HG02798 (cell line): ENCODE data around the gene CNN1.
"Not testable (repeated sequence)": the region's sequence is repeated elsewhere in the genome, so short reads cannot be mapped to it uniquely, and the experiment has no call there.

Source experiments
- ATAC-seq: cut with Tn5 transposase; IDR thresholded peaks from one replicate; pipeline ENCODE4 v1.9.1; 2021; ENCODE audit warnings: mild to moderate bottlenecking; ENCODE audit not compliant: unreplicated experiment, poor library complexity

Gene CNN1

DNA sequence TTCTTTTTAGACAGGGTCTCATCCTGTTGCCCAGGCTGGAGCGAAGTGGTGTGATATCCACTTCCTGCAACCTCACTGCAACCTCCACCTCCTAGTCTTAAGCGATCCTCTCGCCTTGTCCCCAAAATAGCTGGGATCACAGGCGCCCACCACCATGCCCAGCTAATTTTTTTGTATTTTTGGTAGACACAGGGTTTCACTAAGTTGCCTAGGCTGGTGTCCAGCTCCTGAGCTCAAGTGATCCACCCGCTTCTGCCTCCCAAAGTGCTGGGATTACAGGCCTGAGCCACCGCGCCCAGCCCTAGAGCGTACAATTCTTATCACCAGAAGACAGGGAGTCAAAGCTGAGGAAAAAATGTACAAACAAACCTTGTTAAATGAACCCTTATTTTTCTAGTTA, 24.9 kb downstream of the CNN1 start:
- ATAC-seq = no peak

DNA sequence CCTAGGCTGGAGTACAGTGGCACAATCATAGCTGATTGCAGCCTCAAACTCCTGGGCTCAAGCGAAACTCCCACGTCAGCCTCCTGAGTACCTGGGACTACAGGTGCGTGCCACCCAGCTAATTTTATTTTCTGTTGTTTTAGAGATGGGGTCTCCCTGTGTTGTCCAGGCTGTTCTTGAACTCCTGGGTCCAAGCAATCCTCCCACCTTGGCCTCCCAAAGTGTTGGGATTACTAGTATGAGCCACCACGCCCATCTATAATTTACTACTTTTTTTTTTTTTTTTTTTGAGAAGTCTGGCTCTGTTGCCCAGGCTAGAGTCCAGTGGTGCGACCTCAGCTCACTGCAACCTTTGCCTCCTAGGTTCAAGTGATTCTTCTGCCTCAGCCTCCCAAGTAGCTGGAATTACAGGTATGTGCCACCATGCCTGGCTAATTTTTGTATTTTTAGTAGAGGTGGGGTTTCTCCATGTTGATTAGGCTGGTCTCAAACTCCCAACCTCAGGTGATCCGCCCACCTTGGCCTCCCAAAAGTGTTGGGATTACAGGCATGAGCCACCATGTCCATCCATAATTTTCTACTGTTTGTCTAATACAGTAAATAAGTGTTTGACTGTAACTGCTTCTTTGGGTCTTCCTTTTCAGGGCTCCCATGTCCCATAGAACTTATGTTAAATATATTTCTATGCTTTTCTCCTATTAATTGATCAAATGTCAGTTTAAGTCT, 25.6 kb downstream of the CNN1 start:
- not testable (repeated sequence) for ATAC-seq

DNA sequence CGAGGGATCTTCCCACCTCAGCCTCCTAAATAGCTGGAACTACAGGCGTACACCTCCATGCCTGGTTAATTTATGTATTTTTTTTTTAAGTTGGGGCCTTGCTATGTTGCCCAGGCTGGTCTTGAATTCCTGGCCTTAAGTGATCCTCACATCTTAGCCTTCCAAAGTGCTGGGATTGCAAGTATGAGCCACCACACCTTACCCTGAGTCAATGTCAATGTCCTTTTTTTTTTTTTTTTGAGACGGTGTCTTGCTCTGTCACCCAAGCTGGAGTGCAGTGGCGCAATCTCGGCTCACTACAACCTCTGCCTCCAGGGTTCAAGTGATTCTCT, 27.0 kb downstream of the CNN1 start:
- not testable (repeated sequence) for ATAC-seq

DNA sequence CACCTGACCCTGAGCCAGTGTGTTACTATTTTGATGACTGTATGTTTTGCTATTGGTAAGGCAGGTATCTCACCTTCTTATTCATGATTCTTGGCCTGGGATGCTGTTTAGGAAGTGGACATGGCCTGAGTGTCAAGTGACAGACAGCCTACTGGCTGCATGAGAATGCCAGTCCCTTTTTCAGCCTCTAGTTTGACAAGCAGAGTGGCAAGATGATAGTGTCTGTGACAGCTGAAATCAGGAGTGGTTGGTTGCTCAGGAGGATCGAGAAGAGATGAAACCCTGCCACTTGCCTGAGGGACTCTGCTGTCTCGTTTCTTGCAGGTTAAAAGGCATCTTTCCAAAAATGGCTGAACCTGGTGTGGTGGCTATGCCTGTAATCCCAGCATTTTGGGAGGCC, 27.5 kb downstream of the CNN1 start:
- no peak for ATAC-seq

DNA sequence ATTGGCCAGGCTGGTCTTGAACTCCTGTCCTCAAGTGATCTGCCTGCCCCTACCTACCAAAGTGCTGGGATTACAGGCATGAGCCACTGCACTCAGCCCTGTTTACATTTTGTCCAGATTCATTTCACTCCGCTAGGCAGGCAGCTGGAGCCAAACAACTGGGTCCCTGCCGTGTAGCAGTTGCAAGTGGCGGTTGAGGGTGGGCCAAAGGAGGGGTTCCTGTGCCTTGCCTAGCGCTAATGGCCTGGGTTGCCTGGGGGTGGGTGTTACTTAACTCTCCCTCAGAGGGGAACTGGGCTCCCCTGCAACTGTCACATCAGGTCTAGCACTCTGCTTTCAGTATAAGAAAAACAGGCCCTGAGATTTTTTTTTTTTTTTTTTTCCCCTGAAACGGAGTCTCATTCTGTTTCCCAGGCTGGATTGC, 31.4 kb downstream of the CNN1 start:
- ATAC-seq = no peak

DNA sequence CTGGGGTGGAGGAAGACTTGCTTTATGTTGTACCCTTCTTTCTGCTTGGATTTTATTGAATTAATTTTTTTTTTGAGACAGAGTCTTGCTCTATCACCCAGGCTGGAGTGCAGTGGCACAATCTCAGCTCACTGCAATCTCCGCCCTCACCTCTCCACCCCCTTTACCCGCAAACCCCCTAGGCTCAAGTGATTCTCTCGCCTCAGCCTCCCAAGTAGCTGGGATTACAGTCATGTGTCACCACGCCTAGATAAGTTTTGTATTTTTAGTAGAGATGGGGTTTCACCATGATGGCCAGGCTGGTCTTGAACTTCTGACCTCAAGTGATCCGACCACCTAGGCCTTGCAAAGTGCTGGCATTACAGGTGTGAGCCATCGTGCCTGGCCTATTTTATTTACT, 34.7 kb downstream of the CNN1 start:
- not testable (repeated sequence) for ATAC-seq

DNA sequence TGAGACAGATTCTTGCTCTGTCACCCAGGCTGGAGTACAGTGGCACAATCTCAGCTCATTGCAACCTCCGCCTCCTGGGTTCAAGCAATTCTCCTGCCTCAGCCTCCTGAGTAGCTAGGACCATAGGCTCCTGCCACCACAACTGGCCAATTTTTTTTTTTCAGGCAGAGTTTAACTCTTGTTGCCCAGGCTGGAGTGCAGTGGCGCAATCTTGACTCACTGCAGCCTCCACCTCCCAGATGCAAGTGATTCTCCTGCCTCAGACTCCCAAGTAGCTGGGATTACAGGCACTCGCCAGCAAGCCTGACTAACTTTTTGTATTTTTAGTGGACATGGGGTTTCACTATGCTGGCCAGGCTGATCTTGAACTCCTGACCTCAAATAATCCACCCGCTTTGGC, 35.1 kb downstream of the CNN1 start:
- ATAC-seq = not testable (repeated sequence)

DNA sequence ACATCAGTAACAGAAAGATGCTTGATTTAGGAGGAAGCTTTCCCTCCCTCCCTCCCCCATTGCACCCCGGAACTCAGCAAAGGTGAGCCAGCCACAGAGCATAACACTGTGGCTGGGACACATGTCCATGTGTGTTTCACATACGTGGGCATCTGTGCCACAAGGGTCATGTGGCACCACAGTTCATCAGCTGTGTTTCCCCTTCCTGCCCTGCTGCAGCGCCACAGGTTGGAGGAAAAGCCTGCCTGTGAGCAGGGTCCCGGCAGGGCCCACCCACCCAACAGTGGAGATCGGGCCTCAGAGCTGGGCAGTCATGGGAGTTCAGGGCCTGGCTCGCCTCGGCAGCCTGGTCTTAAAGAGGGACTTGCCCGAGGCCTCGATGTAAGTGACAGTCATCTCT, 36.0 kb downstream of the CNN1 start:
- ATAC-seq = no peak

DNA sequence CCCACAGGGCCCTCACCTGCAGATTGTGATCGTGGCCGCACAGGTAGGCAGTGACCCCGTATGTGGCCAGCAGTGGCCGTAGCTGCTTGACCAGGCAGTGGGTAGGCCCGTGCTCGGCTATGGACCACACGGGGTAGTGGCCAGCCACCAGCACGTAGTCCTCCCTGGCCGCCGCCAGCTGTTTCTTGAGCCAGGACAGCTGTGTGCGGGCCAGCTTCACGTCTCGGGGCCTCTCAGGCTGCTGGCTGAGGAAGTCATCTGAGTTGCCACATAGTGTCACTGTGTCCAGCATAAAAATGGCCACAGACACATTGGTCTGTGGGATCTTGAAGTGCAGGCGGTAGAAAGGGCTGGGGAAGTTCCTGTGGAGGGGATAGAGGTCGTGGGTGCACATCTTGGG, 37.6 kb downstream of the CNN1 start:
- no peak for ATAC-seq

DNA sequence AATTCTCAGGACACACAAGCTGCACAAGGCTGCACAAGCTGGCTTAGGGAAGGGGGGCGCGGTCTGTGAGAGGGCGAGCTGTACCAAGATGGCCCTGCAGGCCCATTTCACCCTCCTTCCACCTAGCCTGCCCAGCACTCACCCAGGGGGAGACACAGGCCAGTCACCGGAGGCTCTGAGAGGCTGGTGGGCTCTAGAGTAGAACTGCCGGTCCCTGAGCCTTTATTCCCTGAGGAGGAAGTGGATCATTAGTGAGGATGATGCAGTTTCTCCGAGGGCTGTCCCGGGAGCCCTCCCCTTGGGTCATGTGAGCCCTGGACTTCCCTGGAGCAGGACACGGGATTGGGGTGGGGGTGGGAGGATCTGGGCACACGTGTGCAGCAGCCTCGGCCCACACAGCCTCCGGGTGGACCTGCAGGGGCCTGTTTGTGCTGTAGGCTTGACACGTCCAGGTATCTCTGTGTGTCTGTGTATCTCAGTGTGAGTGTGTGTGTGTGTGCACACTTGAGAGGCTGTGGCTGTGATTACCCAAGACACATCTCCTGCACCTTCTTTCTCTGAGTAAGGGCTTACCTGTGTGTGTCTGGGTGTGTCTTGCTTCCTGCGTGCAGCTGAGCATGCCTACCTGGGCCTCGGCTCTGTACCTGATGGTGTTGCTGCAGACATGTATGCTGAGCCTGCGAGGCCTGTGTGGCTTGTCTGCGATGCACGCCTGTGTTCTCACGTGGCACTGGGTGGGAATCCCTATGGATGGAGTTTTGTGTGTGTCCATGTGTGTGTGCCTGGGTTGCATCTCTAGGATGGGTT, 39.0 kb downstream of the CNN1 start, which contains the start of gene ACP5:
Gene ACP5, minus strand, starts transcription at position 195 of the 807 bp plus-strand sequence. CDS start 328 bp downstream, outside the sequence.
- no peak for ATAC-seq

DNA sequence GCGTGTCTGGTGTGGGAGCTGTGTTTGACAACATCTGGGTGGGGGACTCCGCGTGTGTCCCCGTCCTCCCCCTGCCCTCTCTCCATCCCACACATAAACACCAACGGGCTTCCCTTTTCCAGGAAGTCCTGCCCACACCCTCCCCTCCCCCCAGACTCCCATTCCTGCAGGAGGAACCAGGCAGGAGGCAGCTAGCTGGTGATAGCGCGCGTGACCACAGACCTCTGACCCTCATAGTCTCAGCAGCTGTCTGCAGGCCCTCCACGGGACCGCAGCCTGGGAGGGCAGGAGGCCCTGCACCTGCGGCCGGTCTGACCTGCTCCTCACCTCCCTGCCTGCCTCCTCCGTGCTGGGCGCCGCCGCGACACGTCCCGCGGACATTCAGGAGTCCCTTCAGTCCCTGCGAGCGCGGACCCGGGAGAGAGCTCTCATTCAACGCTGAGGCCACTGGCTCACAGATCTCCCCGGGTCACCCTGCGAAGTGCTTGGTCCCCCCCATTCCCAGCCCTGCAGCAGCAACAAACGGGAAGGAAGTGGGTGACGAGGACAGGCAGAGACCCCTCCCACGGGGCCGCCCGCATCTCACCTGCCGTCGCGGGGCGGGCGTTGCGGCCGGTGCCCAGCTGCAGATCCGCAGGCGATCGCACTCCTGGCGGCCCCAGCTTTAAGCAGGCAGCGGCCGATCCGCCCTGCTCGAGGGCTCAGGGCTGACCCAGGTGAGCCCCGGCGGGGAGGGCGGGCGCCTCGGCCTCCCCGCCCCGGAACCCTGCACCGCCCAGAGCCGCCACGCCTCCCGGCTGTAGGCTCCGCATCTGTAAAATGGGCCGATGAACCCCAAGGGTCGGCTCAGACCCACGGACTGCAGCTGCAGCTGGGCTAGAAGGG, 39.8 kb downstream of the CNN1 start:
- ATAC-seq = no peak

DNA sequence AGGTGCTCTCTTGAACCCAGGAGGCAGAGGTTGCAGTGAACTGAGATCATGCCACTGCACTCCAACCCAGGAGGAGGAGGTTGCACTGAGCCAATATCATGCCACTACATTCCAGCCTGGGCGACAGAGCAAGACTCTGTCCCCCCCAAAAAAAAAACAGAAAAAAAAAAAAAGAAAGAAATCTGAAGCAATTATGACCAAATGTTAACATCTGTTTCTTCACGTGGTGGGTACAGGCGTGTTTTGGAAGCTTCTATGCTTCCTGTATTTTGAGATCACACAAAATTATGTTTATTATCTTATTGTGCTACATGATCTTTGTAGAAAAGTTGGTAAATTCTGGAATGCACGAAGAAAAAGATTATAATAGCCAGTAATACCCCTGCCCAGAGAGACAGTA, 41.5 kb downstream of the CNN1 start:
- no peak for ATAC-seq

DNA sequence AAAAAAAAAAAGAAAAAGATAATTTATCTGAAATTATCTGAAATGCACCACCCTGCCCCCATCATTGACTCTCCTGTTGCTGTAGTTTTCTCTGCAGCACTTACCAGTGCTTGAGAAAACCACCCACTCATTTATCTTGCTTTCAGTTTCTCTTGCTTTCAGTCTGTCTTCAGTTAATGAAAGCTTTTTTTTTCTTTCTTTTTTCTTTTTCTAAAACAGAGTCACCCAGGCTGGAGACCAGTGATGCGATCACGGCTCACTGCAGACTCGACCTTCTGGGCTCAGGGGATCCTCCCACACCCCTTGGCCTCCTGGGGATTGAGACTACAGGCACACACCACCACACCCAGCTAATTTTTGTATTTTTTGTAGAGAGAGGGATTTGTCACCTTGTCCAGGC, 43.1 kb downstream of the CNN1 start:
- ATAC-seq = peak; percentile 78

DNA sequence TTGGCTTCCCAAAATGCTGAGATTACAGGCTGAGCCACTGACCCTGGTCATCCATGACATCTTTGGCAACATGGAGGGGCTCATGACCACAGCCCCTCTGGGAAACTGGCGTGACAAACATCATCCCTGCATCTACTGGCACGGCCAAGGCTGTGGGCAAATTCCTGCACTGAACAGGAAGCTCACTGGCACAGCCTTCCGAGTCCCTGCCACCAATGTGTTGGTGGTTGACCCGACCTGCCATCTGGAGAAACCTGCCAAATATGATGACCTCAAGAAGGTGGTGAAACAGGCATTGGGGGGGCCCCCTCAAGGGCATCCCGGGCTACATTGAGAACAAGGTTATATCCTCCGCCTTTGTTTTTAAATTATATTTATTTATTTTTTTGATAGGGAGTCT, 47.7 kb downstream of the CNN1 start:
- ATAC-seq = no peak

DNA sequence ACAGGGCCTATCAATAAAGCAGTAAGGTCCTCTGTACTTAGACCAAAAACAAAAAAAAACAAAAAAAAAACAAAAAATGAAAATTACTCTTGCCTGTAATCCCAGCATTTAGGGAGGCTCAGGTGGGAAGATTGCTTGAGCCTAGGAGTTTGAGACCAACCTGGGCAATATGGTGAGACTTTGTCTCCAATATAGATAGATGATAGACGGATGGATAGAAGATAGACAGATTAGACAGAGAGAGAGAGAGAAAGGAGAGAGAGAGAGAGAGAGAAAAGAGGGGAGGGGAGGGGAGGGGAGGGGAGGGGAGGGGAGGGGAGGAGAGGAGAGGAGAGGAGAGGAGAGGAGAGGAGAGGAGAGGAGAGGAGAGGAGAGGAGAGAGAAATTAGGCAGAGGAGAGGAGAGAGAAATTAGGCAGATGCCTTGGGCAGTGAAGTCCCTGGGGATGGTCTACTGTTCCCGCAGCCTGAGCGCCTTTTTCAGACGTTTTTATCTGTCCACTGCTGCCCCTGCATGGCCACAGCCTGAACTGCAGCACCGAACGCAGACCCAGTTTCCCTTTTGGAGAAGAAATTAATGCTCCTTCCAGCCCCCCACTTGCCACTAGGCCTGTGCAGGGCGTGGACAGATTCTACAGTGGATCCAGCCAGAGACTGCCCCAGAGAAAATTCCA, 48.8 kb downstream of the CNN1 start:
- no peak for ATAC-seq

DNA sequence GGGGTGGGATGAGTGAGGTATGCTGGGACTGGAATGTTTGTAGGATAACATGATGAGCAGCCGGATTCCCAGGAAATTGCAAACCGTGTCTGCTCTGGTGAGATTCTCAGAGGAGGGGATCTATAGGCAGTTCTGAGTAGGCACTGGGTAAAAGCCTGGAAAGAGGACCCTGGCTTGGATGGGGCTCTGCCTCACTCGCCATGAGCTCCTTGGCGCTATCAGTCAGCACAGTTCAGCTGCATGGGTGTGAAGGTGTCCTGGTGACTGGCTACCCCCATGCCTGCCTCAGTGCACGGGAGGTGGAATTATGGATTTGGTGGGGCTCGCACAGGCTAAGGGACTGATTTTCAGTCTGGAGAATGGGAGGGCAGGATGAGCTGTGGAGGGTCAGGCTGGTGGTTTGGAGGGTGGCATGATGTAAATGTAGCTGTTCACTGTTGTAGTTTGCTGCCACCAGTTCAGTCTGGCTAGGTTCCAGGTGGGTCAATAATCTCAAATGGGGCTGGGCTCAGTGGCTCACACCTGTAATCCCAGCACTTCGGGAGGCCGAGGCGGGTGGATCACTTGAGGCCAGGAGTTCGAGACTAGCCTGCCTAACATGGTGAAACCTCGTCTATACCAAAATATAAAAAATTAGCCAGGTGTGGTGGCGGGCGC, 49.5 kb downstream of the CNN1 start:
- no peak for ATAC-seq

DNA sequence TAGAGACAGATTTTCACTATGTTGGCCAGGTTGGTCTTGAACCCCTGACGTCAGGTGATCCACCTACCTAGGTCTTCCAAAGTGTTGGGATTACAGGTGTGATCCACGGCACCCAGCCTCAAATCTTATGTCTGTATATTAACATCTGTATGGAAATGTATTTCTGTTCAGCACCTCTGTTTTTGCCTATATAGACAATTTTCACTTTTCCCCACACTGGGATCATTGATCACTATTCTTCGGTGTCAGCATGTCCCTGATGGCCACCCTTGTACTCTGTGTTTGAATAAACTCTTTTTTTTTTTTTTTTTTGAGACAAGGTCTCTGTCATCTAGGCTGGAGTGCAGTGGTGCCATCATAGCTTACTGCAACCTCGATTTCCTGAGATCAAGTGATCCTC, 55.4 kb downstream of the CNN1 start:
- no peak for ATAC-seq

DNA sequence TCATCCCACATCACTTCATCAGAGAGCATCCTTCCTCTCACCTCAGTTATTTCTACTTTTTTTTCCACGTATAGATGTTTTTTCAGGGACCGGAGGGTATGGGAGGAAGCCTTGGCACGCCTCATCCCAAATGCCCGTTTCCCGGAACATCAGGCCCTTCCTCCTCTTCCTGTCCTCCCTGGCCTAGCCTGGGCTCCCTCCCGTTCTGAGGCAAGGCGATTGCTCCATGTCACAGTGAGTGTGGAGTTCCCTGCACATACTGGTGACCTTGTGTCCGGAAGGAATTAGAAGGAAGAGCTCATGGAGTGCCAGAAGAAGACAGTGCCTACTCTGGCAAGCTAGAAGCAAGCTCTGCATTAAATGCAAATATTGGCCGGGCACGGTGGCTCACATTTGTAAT, 57.5 kb downstream of the CNN1 start:
- ATAC-seq = no peak

DNA sequence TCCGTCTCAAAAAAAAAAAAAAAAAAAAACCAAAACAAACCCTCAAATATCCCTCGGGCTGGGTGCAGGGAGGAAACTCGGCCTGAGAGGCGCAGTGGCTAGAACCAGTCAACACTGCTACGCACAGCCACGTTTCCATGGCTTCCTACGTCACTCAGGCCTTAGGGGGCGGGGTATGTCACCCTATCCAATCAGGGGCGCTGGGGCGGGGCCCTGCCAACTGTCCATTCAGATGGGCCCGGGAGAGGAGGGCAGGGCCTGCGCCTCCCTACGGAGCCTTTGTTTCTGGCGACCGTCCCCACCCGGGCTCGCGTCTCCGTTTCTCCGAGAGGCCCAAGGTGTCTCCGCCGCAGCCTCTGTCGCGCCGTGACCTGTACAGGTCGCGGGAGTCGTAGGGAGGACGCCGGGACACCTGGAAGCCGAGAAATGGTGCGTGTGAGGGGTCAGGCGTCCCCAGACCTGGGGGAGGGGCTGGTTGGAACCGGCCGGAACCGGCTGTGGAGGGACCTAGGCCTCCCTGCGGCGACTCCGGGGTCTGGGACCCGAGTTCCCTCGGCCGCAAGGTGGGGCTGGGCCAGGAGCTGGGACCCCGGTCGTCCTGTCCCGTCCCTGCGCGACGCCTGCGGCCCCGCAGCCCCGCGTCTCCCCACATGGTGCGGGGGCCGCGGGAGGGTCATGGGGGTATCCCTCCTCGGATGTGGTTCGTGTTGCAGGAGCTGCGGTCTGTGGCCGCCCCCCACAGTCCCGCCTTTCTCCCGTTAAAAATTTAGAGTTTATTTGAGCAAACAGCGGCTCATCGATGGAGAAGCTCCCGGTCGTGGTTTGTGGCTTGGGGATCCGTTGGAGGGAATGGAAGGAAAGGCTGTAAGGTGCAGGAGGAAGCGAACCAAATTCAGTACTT, 58.8 kb downstream of the CNN1 start, which contains the start of gene ZNF627:
Gene ZNF627, plus strand, starts transcription at position 282 of the 901 bp plus-strand sequence. Its CDS starts 145 bp downstream, at position 427.
- peak; percentile 99 for ATAC-seq
